SKM-1 treated with dmso at 0.1 percent for 144 hours (cell line): ENCODE data around the gene LYAR.
A peak's percentile ranks its signal among the peaks of the same experiment; 100 is the strongest.

Experiments
- DNase-seq: peaks from one replicate; lab custom pipeline; 2025; ENCODE audit not compliant: unreplicated experiment; lab: John Stamatoyannopoulos, UW

Gene LYAR, protein sequence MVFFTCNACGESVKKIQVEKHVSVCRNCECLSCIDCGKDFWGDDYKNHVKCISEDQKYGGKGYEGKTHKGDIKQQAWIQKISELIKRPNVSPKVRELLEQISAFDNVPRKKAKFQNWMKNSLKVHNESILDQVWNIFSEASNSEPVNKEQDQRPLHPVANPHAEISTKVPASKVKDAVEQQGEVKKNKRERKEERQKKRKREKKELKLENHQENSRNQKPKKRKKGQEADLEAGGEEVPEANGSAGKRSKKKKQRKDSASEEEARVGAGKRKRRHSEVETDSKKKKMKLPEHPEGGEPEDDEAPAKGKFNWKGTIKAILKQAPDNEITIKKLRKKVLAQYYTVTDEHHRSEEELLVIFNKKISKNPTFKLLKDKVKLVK

DNA sequence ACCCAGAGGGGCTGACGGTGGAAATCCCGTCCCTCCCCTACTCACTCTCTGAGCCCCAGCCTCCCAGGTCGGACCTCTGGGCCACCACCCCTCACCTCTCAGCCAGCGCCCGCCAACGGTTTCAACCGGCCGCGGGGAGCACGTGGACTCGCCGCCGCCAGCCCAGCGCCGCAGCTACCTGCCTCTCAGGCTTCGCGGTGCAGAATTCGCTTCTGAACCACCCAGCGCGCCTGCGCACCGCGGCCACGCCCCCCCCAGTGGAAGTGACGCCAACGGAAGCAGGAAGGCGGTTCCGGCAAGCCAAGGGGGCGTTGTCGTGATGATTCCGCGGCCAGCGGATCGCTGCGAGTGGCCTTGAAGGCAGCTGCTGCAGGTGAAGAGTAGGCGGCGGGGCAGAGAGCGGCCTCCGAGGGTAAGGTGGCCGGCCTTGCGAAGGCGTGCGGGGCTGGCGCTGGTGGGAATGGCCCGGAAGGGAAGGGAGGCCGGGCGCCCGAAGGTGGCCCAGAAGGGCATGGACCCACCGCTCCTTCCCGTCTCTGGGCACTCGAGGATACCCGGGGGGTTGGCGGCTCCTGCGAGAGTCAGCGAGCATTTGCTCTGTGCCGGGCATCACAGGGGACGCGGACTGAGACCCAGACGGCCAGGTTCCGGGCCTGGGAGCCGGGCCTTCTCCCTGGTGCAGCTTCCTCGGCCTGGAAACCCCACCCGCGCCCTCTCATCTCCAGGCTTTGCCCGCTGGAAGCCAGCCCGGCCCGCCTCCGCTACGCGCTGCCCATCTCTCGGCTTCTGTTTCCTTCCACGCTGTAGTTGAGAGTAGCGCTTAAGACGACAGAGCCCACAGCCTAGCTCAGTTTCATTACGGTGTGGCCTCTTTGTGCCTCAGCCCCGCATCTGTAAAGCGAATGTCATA lies at the start of gene LYAR, which contains the start of gene ZBTB49:
Gene LYAR, minus strand, starts transcription at position 214 of the 910 bp plus-strand sequence. CDS start 6,412 bp downstream, outside the sequence.
Gene ZBTB49, plus strand, starts transcription at position 311 of the 910 bp plus-strand sequence. CDS start 9,695 bp downstream, outside the sequence.
- DNase-seq: peak; percentile 91

DNA sequence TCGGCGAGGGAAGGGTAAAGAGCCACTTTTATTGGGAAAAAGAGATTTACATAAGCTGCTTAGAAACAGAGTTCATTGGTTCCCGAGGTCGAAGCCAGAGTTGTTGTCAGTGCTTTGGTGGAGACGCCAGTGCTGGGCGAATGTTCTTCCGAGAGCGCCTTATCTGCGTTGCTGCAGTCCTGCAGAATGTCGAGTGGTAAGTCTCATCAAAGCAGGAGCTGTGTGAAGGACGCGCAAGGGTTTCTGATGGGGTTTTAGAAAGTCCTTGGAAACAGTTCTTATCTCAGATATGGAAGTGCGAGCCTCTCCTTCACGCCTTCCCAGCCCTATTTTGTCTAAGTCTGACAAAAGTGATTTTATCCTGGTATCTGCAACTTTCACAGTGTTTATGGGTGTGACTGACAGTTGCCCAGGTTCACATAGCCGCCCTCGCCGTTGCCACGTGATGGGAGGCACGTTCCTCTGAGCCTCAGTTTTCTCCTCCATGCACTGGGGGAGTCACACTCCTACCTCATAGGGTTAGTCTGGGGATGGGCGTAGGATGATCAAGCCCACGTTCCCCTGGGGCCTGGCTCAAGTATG lies 49.6 kb upstream of the LYAR start:
- DNase-seq: no peak

DNA sequence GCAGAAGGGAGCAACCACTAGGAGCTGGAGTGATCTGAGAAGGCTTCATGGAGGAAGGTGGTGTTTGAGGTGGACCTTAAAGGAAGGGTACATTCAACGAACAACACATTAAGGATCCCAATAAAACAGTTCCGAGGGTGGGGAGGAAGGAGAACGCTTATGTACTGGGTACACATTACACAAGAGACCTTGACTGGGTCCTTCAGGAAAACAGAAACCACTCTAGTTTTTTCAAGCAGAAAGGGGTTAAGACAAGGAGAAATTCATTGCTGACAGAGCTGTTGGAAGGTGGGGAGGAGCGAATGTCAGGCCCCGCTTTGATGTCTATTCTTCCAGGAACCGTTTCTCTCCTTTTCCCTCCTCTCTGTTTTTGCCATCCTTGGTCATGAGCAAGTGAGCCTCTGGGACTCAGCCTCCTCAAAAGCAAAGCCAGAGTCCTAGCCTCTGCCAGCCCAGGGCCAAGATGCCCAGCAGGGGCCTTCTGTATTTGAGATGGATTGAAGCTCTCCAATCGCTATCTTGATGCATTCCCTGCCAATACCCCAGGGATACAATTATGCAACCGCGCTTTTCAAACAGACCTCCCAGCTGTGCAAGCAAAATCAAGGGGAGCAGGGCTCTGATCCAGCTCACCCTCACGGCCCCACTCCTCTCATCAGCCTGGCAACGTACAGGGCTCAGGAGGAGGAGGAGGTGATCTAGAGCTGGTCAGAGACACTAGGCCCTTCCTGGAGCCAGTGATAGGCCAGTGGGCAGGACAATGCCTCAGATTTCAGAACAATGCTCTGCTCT lies 48.5 kb upstream of the LYAR start:
- no peak for DNase-seq

DNA sequence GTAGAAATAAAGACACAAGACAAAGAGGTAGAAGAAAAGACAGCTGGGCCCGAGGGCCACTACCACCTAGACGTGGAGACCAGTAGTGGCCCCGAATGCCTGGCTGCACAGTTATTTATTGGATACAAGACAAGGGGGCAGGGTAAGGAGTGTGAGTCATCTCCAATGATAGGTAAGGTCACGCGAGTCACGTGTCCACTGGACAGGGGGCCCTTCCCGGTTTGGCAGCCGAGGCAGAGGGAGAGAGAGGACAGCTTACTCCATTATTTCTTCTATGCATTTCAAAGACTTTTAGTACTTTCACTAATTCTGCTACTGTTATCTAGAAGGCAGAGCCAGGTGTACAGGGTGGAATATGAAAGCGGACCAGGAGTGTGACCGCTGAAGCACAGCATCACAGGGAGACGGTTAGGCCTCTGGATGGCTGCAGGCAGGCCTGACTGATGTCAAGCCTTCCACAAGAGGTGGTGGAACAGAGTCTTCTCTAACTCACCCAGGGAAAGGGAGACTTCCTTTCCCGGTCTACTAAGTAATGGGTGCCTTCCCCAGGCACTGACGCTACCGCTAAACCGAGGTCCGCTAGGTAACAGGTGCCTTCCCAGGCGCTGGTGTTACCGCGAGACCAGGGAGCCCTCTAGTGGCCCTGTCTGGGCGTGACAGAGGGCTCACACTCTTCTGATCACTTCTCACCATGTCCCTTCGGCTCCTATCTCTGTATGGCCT lies 45.0 kb upstream of the LYAR start:
- DNase-seq: peak; percentile 46

DNA sequence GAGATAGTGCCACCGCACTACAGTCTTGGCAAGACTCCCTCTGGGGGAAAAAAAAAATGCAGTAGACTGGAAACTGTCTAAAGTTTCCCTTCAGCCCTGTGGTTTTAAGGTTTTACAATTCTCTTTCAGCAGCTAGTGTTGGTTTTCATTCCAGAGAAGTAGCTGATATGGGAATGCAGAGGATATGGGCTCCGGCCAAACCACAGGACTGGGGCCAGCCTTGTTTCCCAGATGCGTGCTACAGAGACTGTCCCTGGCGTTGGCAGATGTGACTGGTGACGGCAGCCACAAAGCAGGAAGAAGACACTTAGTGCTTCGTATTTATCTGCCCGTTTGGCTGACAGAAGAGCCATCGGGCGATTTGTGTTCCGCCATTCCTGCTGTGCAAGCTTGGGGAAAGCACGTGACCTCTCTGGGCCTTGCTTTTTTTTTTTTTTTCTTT lies 43.3 kb upstream of the LYAR start:
- no peak for DNase-seq

DNA sequence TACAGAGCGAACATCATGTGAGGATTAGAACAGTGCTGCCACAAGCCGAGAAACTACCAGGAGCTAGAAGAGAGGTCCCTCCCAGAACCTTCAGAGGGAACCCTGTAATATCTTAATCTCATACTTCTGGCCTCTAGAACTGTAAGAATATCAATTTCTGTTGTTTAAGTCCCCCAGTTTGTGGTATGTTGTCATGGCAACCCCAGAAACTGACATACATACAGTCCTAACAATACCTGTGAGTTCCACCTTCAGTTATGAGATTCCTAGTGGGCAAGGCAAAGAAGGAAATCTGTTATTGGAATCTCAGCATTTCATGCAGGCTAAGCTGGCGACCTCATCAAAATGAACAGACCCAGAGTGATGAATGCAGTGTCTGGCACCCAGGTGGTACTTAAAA lies 42.6 kb upstream of the LYAR start:
- DNase-seq: no peak

DNA sequence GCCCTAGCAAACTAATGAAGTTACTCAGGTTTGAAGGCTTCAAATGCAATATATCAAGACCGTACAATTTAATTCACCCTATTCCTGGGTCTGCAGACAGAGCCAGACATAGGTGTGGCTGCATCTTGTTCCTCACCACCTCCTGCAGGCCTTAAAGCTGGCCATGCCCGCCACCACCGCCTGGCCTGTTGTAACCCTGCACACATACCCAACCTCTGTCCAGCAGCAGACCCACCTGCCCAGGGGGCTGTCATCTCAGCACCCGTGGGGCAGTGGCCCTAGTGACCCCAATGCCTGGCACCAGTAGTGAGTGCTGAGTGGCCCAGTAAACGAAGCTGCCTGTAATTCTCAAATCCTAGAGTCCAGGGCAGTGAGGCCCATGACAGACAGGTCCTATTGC lies 40.8 kb upstream of the LYAR start:
- DNase-seq: no peak

DNA sequence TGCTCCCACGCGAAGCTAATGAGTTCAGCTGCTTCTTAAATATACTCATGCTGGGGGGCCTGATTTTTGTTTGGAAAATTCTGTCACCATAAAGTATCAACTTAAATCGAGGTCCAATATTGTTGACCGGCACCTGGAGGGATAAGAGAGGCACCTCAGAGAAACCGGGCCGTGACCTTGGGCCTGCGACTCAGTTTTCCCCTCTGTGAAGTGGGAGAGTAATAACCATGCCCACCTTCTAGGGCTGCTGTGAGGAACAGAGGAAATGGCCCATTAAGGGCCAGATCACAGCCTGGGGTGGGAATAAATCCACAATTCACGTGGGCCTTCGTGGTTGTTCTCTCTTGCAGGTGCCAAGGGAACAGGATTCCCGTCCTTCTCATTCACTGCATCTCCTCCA lies 39.5 kb upstream of the LYAR start:
- DNase-seq: no peak

DNA sequence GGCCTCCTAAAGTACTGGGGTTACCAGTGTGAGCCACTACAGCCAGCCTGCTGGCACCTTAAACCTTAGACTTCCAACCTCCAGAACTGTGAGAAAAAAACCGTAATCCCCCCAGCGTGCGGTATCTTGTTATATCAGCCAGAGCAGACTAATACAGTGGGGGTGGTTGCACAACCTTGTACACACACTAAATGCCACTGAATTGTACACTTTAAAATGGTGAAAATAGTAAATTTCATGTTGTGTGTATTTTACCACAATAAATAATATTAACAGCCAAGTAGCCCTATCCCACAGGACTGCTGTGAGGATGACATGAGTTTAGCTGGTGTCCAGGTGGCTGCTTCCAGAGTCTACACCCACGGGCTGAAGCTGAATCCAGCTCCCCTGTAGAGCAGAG lies 38.9 kb upstream of the LYAR start:
- DNase-seq: no peak

DNA sequence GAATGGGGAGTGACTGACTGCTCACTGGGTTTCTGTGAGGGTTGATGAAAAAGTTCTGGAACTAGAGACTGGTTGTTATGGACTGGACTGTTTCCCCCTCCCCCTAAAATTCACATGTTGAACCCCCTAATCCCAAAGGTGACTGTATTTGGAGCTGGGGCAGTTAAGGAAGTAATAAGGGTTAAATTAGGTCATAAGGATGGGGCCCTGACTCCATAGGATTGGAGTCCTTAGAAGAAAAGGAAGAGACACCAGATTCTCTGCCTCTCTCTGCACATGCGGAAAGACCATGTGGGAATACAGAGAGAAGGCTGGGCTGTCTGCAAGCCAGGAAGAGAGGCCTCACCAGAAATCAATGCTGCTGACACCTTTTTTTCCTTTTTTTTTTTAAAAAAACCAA lies 38.3 kb upstream of the LYAR start:
- DNase-seq: no peak

DNA sequence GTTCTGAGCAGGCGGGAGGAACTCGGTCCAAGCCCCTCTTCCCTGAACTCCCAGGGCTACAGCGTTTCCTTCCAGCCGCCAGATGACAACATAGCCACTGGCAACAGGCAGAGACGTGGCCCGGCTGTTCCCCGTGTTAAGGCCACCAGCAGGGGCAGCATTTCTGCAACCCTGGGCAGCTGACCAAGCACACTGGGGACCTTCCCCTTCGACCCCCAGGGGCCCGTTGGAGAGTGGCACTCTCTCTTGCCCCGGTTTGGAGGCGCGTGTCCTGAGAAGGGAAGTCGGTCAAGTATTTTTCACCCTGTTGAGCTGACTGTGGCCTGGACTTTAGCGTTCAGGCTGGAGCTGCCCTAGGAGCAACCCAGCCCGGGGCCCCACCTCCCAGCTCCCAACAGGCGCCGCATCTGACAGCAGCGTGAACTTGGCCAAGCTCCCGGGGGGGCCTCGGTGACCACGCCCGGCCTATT lies 37.7 kb upstream of the LYAR start:
- no peak for DNase-seq

DNA sequence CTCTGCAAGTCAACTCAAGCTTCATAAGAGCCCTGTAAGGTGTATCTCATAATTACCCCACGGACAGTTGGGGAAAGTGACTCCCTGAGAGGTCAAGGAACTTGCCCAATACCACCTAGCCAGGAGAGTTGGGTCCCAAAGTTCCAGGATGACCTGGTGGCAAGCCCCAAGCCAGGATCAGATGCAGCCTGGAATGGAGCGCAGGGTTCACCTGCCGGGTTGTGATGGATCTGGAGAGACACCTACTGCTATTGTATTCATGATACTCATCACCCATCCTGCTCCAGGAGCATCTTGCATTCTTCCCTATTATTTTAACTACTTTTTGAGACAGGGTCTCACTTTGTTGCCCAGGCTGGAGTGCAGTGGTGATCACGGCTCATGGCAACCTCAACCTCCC lies 36.2 kb upstream of the LYAR start:
- DNase-seq: no peak

DNA sequence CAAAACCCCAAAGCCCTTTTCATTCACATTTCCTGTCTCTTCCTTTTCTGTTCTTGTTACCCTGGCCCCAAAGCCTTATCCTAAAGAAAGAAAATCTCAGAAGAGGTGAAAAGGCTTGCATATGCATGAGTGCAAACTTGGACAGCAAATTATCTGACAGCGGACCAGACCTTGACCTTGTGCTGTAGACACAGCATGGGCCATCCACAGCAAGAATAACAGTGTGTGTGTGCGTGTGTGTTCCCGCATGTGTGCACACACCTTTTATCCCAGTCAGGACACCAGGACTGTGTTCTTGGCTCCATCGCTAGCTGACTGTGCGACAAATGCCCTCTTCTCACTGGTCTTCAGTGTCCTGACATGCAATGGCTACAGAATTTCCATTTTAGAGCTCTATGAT lies 35.4 kb upstream of the LYAR start:
- no peak for DNase-seq

DNA sequence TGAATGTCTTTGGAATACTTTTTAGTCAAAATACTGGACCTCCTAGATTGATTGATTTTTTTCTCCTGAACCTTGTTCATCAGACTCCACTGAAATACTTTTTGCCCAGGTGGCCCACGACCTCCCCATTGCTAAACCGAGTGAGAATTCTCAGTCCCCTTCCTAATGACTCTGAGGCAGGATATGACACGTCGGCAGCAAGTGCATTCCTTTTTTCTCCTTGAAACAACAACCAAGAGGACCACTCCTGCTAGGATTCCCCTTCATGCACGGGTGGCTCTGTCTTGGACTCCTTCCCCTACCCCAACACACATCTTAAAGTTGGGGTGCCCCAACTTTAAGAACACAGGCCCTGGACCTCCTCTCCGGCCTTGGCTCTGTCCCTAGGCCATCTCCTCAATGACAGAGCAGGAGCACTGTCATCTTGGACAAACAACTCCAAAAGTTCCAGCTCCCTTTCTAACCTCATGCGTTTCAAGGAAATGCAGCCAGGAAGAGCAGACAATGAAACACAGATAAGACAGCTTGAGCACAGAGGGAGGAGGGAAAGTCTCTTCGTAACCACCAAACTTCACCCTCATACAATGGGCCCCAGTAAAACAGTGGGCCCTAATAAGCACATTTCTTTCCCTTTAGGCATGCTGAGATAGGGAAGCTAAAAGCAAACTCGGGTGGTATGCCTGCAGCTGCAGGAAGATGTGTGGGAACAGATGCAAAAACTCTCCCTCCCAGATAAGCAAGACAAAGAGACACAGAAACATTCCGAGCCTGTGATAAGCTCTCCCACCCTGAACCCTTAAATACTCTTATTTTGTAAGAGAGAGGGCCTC lies 34.0 kb upstream of the LYAR start:
- no peak for DNase-seq

DNA sequence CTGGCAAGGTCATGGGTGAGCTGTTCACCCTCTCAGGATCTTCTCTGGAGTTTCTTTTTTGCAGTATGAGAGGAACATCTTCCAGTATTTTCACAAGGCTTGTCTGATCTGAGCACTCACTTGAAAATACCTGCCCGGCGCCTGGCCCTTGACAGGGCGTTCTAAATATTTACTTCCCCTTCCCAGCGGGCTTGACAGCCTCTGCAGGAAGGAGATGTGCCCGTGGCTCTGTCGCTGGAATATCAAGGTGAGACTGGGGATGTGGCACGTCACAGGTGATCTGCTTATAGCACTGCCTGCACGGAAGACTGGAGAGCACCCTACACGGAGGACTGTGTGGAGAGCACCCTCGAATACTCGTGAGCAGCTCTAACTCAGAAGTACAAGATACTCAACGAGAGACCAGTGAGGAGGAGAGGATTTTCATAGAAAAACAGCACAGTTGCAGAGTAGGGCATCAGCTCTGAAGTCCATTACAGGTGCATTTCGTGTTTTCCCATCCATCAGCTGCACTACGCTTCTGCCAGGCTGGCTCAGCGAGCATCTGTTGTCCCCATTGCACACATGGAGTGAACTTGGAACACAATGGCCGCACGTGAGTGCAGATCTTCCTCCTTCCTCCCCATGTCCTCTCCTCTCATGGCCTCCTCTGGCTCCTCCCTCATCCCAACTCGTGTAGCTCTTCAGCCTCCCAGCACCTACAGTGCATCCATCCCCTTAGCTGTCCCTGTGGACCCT lies 32.2 kb upstream of the LYAR start:
- no peak for DNase-seq

DNA sequence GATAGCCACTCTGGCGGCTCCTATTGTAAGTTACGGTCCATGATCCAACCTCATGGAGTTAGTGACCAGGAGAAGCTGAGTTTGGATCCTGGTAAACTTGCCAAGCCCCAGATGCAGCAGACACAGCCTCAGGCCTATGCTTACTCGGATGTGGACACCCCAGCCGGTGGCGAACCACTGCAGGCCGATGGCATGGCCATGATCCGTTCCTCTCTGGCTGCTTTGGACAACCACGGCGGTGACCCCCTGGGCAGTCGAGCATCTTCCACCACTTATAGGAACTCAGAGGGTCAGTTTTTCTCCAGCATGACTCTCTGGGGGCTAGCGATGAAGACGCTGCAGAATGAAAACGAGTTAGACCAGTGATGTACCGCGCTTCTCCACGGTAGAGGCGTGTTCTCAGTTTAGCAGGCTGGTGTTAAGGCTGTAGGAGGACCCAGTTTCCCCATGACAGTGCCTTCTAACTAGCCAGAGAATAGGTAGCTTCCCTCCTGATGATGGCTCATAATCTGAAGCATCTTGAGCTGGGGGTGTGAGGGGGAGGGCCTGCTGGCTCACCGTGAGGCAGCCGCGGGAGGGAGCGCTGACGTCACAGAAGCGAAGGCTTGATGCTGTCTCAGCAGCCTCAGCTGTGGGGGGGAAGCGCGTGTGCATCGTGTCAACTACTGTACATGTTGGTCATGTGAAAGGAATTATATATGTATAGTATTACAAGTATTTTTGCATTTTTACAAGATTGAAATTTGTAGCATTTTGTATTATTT lies 31.2 kb upstream of the LYAR start:
- no peak for DNase-seq

DNA sequence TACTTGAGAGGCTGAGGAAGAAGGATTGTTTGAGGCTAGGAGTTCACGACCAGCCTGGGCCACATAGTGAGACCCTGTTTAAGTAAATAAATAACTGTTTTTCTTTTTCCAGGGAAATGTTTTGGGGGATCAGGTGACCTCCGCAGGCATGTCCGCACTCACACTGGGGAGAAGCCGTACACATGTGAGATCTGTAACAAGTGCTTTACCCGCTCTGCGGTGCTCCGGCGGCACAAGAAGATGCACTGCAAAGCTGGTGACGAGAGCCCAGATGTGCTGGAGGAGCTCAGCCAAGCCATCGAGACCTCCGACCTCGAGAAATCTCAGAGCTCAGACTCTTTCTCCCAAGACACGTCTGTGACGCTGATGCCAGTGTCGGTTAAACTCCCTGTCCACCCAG lies 30.6 kb upstream of the LYAR start:
- DNase-seq: no peak
